Type B pancreatic cell (in vitro differentiated cells): ENCODE data around the gene SEC16A. TPM values are rescaled to one million over a fixed set of nuclear protein-coding genes. Genes with fewer than 3 reads are reported as not detected.
"Not testable (repeated sequence)": the region's sequence is repeated elsewhere in the genome, so short reads cannot be mapped to it uniquely, and the experiment has no call there.

Source experiments
- DNase-seq: peaks from one replicate; pipeline ENCODE4 v3.0.0; 2021; ENCODE audit warnings: mixed read lengths; ENCODE audit not compliant: unreplicated experiment; ENCODE audit errors: extremely low spot score
- H3K27ac Mint-ChIP-seq: 2 replicates; pipeline ENCODE4 v1.8.0; 2021; ENCODE audit warnings: mild to moderate bottlenecking, mixed read lengths
- H3K27me3 Mint-ChIP-seq: 2 replicates; pipeline ENCODE4 v1.8.0; 2021; ENCODE audit warnings: mixed read lengths
- H3K36me3 Mint-ChIP-seq: 2 replicates; pipeline ENCODE4 v1.8.0; 2021; ENCODE audit warnings: mixed read lengths
- H3K4me1 Mint-ChIP-seq: one replicate; pipeline ENCODE4 v1.8.0; 2021; ENCODE audit warnings: mixed read lengths; ENCODE audit not compliant: unreplicated experiment
- H3K4me3 Mint-ChIP-seq: 2 replicates; pipeline ENCODE4 v1.8.0; 2021; ENCODE audit warnings: mild to moderate bottlenecking, mixed read lengths
- H3K9me3 Mint-ChIP-seq: 2 replicates; pipeline ENCODE4 v1.8.0; 2021; ENCODE audit warnings: mixed read lengths
- total RNA-seq: library from RNA; stranded (reverse); gene quantifications from 2 replicates; pipeline ENCODE4 v1.2.1, GENCODE V29; 2021; ENCODE audit warnings: low replicate concordance
- TF ChIP-seq, protein P1 (sequence below): fragments of 200-600 bp; sonication (generic); conservative IDR thresholded peaks from 2 replicates; pipeline ENCODE4 v1.5.0; 2021; ENCODE audit warnings: antibody characterized with exemption, mild to moderate bottlenecking

The SEC16A gene
- total RNA-seq, 1 donor from 2014 or later, result 74.6 TPM

DNA sequence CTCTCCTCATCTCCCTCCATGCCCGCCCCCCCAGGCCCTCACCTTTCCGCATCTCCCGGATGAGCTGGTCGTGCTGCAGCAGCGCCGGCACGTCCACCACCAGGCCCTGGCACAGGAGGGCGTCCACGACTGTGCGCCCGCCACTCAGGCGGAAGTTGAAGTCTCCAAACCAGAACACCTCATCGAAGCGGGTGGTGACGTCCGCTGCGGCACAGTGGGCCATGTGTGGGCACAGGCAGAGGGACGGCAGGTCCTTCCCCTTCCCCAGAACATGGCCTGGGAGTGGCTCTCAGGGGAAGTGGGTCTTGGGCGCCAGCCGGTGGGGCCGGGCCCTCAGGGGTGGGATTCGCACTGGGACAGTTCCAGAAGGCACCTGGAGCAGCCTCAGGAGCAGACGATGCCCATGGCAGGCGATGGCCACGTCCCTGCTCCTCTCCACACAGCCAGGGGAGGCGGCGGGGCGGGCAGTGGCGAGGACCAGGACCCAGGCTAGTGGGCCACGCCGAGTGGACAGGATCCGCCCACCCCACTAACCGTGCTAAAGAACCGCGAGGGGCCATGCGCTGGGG, 51.0 kb downstream of the SEC16A start:
- Mint-ChIP-seq H3K4me1 (peaks cover 6% of the 10 kb centered on the region), H3K27ac (no peak overlapping the region), H3K36me3 (peaks cover 5% of the 10 kb centered on the region), H3K4me3 (no peak overlapping the region), H3K27me3 (no peaks in the 10 kb centered on the region), H3K9me3 (no peaks in the 10 kb centered on the region)
- TF ChIP-seq, protein P1, sequence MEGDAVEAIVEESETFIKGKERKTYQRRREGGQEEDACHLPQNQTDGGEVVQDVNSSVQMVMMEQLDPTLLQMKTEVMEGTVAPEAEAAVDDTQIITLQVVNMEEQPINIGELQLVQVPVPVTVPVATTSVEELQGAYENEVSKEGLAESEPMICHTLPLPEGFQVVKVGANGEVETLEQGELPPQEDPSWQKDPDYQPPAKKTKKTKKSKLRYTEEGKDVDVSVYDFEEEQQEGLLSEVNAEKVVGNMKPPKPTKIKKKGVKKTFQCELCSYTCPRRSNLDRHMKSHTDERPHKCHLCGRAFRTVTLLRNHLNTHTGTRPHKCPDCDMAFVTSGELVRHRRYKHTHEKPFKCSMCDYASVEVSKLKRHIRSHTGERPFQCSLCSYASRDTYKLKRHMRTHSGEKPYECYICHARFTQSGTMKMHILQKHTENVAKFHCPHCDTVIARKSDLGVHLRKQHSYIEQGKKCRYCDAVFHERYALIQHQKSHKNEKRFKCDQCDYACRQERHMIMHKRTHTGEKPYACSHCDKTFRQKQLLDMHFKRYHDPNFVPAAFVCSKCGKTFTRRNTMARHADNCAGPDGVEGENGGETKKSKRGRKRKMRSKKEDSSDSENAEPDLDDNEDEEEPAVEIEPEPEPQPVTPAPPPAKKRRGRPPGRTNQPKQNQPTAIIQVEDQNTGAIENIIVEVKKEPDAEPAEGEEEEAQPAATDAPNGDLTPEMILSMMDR, result no peak
- DNase-seq, result no peak

DNA sequence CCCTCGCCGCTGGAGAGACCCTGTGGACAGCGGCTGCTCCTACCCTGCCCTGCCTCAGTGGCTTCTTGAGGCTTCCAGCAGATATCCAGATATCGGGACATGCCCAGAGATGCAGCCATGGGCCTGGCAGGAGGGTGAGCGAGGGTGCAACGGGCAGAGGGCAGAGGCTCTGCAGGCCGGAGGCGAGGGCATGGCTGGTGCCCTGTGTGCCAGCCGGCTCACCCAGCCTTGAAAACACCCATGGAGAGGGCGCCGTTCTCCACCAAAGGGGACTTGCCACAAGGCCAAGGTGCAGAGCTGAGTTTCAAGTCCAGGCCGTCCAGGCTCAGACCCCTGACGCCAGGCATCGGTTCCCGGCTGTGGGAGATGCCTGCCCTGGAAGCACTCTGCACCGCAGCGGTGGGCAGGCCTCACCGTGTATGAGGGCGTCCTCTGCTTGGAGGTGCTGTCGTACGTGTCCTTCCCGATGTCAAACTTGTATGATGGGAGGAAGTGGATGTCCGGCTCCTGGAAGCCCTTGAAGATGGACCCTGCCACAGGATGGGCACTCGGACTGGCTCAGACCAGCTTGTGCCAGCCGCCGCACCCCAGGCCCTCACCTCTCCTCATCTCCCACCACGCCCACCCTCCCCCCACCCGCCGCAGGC, 52.1 kb downstream of the SEC16A start:
- Mint-ChIP-seq H3K4me1 (no peaks in the 10 kb centered on the region), H3K4me3 (no peak overlapping the region), H3K27ac (no peak overlapping the region), H3K36me3 (peaks cover 8% of the 10 kb centered on the region), H3K9me3 (no peaks in the 10 kb centered on the region), H3K27me3 (no peaks in the 10 kb centered on the region)
- DNase-seq, result no peak
- TF ChIP-seq, protein P1, result no peak

DNA sequence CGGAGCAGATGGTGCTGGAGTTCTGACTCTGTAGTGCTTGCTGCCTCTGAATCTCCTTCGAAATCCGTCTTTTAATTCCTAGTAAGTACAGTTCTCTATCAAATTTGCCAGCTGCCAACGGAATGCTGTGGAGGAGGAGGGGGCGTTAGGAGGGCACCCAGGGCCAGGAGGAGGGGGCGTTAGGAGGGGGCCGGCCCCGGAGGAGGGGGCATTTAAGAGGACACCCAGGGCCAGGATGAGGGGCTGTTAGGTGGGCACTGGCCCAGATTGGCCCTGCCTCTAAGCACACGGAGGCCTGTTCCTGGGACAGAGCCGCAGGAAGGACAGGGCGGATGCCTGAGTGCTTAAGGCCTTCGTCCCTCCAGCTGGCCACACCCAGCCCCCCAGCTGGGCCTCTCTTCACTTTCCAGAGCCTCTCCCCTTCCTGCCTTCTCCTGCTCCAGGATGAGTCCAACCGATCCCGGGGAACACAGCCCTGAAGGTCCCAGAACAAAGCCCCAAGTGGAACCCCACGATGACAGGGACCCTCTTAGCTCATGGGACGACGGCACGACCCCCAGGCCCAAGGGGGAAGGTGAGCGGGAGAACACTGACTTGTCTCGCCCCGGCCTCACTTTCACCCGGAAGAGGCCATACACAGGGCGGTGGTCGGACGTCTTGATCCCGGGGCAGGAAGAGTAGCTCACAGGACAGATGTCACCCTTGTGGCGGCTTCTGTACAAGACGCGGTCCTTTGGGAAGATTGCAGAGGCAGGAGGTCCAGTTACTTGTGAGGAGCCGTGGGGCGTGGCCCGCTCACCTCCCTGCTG, 53.0 kb downstream of the SEC16A start:
- Mint-ChIP-seq H3K27ac (no peak overlapping the region), H3K4me3 (no peak overlapping the region), H3K27me3 (no peaks in the 10 kb centered on the region), H3K4me1 (no peaks in the 10 kb centered on the region), H3K36me3 (peaks cover 8% of the 10 kb centered on the region), H3K9me3 (no peaks in the 10 kb centered on the region)
- TF ChIP-seq, protein P1, result no peak
- DNase-seq, result no peak

DNA sequence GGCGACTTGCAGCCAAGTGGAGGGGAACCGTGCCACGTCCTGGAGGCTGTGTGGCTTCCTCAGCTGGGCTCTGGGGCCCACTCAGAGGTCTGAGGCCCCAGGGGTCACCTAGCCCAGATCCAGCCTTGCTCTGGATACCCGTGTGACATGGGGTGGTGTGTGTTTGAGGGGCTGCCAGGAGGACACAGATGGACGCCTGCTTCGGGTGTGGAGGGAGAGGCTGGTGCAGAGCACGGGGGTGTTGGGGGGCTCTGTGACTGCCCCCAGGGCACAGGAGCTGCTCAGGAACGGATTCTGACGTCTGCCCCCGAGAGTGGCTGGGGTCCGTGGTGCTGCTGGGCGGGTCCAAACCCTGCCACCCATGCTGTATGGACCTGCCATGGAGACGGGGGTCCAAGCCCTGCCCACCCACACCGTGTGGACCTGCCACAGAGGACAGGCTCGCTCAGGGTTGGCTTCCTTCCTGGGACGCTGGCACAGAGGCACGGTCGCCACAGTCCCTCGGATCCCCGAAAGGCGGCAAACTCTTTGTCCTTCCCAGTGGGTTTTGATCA, 53.7 kb downstream of the SEC16A start:
- no peak for DNase-seq
- TF ChIP-seq, protein P1, result no peak
- Mint-ChIP-seq H3K9me3 (no peaks in the 10 kb centered on the region), H3K4me3 (no peak overlapping the region), H3K36me3 (peaks cover 8% of the 10 kb centered on the region), H3K27me3 (no peaks in the 10 kb centered on the region), H3K4me1 (no peaks in the 10 kb centered on the region), H3K27ac (no peak overlapping the region)

DNA sequence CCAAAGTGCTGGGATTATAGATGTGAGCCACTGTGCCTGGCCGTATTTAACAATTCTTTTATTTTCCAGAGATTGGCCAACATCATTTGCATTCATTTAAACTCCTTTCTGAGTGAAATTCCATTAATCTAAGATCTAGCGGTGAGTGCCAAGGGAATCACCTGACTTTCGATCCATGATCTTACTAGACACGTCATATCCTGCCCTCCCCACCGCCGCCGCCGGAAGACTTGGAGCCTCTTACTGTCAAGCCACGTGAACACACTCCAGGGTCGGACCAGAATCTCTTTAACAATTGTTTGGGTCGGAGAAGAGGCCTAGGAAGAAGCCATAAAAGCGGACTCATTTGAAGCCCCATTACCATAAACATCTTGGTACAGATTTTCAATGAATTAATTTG, 56.1 kb downstream of the SEC16A start:
- Mint-ChIP-seq H3K36me3 (peaks cover 8% of the 10 kb centered on the region), H3K9me3 (no peaks in the 10 kb centered on the region), H3K27me3 (no peaks in the 10 kb centered on the region), H3K4me1 (no peaks in the 10 kb centered on the region), H3K27ac (no peak overlapping the region), H3K4me3 (no peak overlapping the region)
- TF ChIP-seq, protein P1, result no peak
- DNase-seq, result no peak

DNA sequence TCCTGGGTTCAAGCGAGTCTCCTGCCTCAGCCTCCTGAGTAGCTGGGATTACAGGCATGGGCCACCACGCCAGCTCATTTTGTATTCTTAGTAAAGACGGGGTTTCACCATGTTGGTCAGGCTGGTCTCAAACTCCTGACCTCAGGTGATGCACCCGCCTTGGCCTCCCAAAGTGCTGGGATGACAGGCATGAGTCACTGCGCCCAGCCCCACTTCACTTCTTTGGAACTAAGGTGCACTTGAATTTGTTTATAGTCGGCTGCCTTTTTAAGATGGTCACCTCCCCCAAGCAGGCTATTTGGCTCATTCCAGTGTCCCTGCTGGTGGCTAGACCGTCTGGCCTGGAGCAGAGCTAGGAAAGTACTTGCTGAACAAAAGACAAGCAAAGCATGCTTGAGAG, 57.5 kb downstream of the SEC16A start:
- not testable (repeated sequence) for H3K27ac Mint-ChIP-seq, DNase-seq, H3K9me3 Mint-ChIP-seq, H3K4me1 Mint-ChIP-seq, H3K36me3 Mint-ChIP-seq, H3K27me3 Mint-ChIP-seq, H3K4me3 Mint-ChIP-seq
